Endothelial cell of umbilical vein (primary cell): ENCODE measurements around the gene CIB4. TPM values are rescaled to one million over a fixed set of nuclear protein-coding genes. Genes with fewer than 3 reads are reported as not detected.

Experiments
- BruUV-seq: library from RNA; stranded (reverse); fragments of 400-500 nt; replicated peaks from 2 replicates; lab custom pipeline; 2021; lab: Mats Ljungman, UMichigan
- CTCF ChIA-PET: fragments of 300-600, 350-600 bp; sonication (Branson Sonifier 250); formaldehyde crosslinking; loops from one replicate; lab custom pipeline; 2021; ENCODE audit warnings: antibody characterized with exemption, inconsistent platforms; lab: Charles Lee
- POLR2A ChIA-PET: fragments of 300-600, 350-600 bp; sonication (Branson Sonifier 250); formaldehyde crosslinking; loops from one replicate; lab custom pipeline; 2021; ENCODE audit warnings: antibody characterized with exemption, inconsistent platforms; lab: Charles Lee
- DNase-seq: peaks from one replicate; pipeline ENCODE4 v3.0.0-alpha.2; 2011; ENCODE audit warnings: low read depth, low spot score
- FAIRE-seq: peaks from 2 replicates; lab custom pipeline; 2011; peaks lifted over from hg19 to GRCh38; lab: Jason Lieb, UNC
- H2AFZ ChIP-seq: 2 replicates; pipeline ENCODE4 v1.6.0; 2012; ENCODE audit warnings: low read depth, low read length, control low read depth, inconsistent platforms
- H3K27ac ChIP-seq: 2 replicates; pipeline ENCODE4 v1.5.1; 2011; ENCODE audit warnings: low read depth, mild to moderate bottlenecking, control low read depth, low read length, moderate library complexity; ENCODE audit not compliant: insufficient read depth
- H3K27me3 ChIP-seq, 2 experiments: 2 replicates each; pipeline versions ENCODE4 v1.6.0 to v1.6.1; 2011; ENCODE audit warnings: low read length in 2 of 2, mixed read lengths in 1 of 2; ENCODE audit not compliant: control insufficient read depth in 2 of 2, insufficient read depth in 2 of 2
- H3K36me3 ChIP-seq, 2 experiments: 2 replicates in 1 of 2; 3 replicates in 1 of 2; pipeline ENCODE4 v1.5.1; 2011; ENCODE audit warnings: low read length in 2 of 2, mild to moderate bottlenecking in 1 of 2, moderate library complexity in 1 of 2; ENCODE audit not compliant: control insufficient read depth in 2 of 2, insufficient read depth in 2 of 2; ENCODE audit errors: extremely low read depth in 1 of 2
- H3K4me1 ChIP-seq: 3 replicates; pipeline ENCODE4 v1.5.1; 2011; ENCODE audit warnings: mild to moderate bottlenecking, low read length; ENCODE audit not compliant: control insufficient read depth, insufficient read depth; ENCODE audit errors: extremely low read depth
- H3K4me2 ChIP-seq: 2 replicates; pipeline ENCODE4 v1.6.1; 2011; ENCODE audit warnings: low read length, control low read depth, mixed read lengths; ENCODE audit not compliant: insufficient read depth
- H3K4me3 ChIP-seq, 3 experiments: fragments of 200-600 bp in 1 of 3; sonication (generic), shearing (Covaris generic) in 1 of 3; replicated peaks in 1 of 3; 2 replicates each; pipeline ENCODE4 v1.5.1; 2011 to 2016; ENCODE audit warnings: control low read depth in 3 of 3, low read length in 3 of 3, mild to moderate bottlenecking in 2 of 3, inconsistent platforms in 1 of 3, low read depth in 1 of 3, moderate library complexity in 1 of 3; ENCODE audit not compliant: insufficient read depth in 1 of 3
- H3K79me2 ChIP-seq: 2 replicates; pipeline ENCODE4 v1.6.0; 2012; ENCODE audit warnings: low read length, inconsistent platforms; ENCODE audit not compliant: control insufficient read depth, insufficient read depth
- H3K9ac ChIP-seq: replicated peaks from 2 replicates; pipeline ENCODE3; 2011; ENCODE audit warnings: low read length, control low read depth; ENCODE audit not compliant: insufficient read depth; ENCODE audit errors: extremely low read depth
- H3K9me1 ChIP-seq: replicated peaks from 3 replicates; pipeline ENCODE4 v1.6.0; 2011; ENCODE audit warnings: mild to moderate bottlenecking, low read length; ENCODE audit not compliant: control insufficient read depth, insufficient read depth; ENCODE audit errors: extremely low read depth
- H3K9me3 ChIP-seq: replicated peaks from 2 replicates; pipeline ENCODE4 v1.5.1; 2012; ENCODE audit warnings: low read length, inconsistent platforms; ENCODE audit not compliant: control insufficient read depth, insufficient read depth
- H4K20me1 ChIP-seq: replicated peaks from 2 replicates; pipeline ENCODE3; 2011; ENCODE audit warnings: mild to moderate bottlenecking, low read length; ENCODE audit not compliant: control insufficient read depth, insufficient read depth; ENCODE audit errors: extremely low read depth
- EZH2 ChIP-seq: IDR thresholded peaks from 2 replicates; pipeline ENCODE4 v1.6.1; 2012; ENCODE audit warnings: borderline replicate concordance, low read depth, mild to moderate bottlenecking, moderate library complexity, low read length, inconsistent platforms; ENCODE audit not compliant: severe bottlenecking
- FOS ChIP-seq: IDR thresholded peaks from 2 replicates; pipeline ENCODE4 v1.6.1; 2011; ENCODE audit warnings: mild to moderate bottlenecking, low read length, moderate library complexity, borderline replicate concordance; ENCODE audit not compliant: insufficient read depth
- GATA2 ChIP-seq: IDR thresholded peaks from 2 replicates; pipeline ENCODE4 v1.7.0; 2011; ENCODE audit warnings: low read depth, mild to moderate bottlenecking, moderate library complexity, mixed read lengths, low read length; ENCODE audit not compliant: insufficient read length, insufficient read depth
- JUN ChIP-seq: IDR thresholded peaks from 2 replicates; pipeline ENCODE4 v1.6.1; 2011; ENCODE audit warnings: borderline replicate concordance, low read depth; ENCODE audit not compliant: insufficient read length, insufficient read depth
- MYC ChIP-seq: IDR thresholded peaks from one replicate; pipeline ENCODE4 v1.6.1; 2011; ENCODE audit warnings: mild to moderate bottlenecking, low read depth, low read length
- POLR2A ChIP-seq: IDR thresholded peaks from 2 replicates; pipeline ENCODE4 v1.6.1; 2012; ENCODE audit warnings: low read depth, mild to moderate bottlenecking, control low read depth, low read length
- POLR2AphosphoS5 ChIP-seq: IDR thresholded peaks from 2 replicates; pipeline ENCODE4 v1.6.1; 2012; ENCODE audit warnings: low read depth, mild to moderate bottlenecking, control low read depth, low read length, moderate library complexity; ENCODE audit not compliant: insufficient read depth
- dilution Hi-C: fragments of 300-500 bp; cut with MboI; formaldehyde crosslinking; loops from one replicate; pipeline ENCODE4 v1.15.0; 2019; ENCODE audit warnings: low sequenced_read_pairs; ENCODE audit not compliant: extremely low pct_ligation_motif_present
- intact Hi-C: fragments of 100-400 bp; cut with micrococcal nuclease; formaldehyde crosslinking; loops from one replicate; pipeline ENCODE4 v1.10.0; 2022
- polyA plus RNA-seq, 4 experiments: library from polyadenylated mRNA; depleted of rRNA in 3 of 4; stranded (reverse) in 3 of 4; unstranded in 1 of 4; fragments of >200 nt; gene quantifications; 2 replicates each; pipeline versions ENCODE4 v1.2.1 to v1.2.3, GENCODE V29; 2011 to 2012; ENCODE audit warnings: missing spikeins in 1 of 4
- total RNA-seq: library from RNA; stranded (reverse); gene quantifications from 2 replicates; pipeline ENCODE4 v1.2.3, GENCODE V29; 2021
- TF ChIP-seq, protein P1 (sequence below), 2 donors: IDR thresholded peaks; 1 replicate in 1 of 2; 2 replicates in 1 of 2; pipeline ENCODE4 v1.5.1; 2011; ENCODE audit warnings: low read length in 2 of 2, mild to moderate bottlenecking in 2 of 2, moderate library complexity in 2 of 2, control low read depth in 1 of 2, inconsistent platforms in 1 of 2, low read depth in 1 of 2; ENCODE audit not compliant: insufficient read depth in 1 of 2; ENCODE audit errors: extremely low read depth in 1 of 2
- TF ChIP-seq, protein P2 (sequence below): IDR thresholded peaks from 2 replicates; pipeline ENCODE4 v1.6.1; 2011; ENCODE audit not compliant: insufficient read depth, insufficient read length

Gene CIB4
- total and polyA plus RNA-seq, 2 donors (not counting 3 experiments of a cell fraction or from before 2014, with no cell fraction given) = not detected

DNA sequence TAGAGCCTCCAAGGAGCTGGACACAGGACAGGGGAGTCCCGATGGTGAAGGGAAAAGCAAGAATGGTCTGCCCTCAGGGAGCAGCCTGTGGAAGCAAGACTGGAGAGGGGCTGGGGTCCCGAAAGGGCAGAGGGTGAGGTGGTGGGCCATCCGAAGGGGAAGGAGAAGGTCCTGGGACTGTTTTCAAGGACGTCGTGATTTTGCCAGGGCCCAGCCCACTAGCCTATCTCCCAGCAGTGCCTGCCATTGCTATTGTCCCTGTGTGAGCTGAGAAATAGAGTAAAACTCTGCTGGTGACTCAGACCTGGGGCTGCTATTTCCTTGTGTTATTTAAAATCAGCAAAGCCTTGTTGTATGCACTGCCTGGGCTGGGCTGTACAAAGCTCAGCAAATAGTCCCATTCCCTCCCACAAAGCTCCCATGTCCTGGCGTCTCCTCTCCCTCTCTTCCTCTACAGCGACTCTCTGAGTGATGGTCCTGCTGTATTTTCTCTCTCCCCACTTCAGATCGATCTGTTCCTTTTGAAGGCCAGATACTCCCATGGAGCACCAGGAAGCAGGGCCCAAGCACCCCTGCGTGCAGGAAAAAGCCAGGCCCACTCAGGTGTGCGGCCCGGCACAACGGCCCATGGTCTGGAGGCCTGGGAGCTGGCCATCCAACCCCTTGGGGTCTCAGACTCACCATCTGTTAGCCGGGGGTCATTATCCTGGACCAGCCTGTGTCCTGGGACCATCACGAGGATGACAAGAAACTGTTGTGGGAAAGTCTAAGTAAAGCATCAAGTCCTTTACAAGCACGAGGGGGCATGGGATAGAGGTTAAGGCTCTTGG lies 98.3 kb downstream of the CIB4 start:
- CTCF ChIA-PET = interaction anchor here (1.1 to 4.0 kb wide), 2 partner anchors 15 to 35 kb away, joined by 3 to 12 read pairs; no protein-coding TSS in a partner anchor
- no peaks in the 10 kb centered on the region for H3K79me2 ChIP-seq
- no peak overlapping the region for H2AFZ ChIP-seq
- no peak for DNase-seq
- no peak overlapping the region for H3K9ac ChIP-seq
- H3K4me2 ChIP-seq = no peak overlapping the region
- intact Hi-C loops (no loop called here), dilution Hi-C loops (no loop called here)
- H4K20me1 ChIP-seq = no peaks in the 10 kb centered on the region
- H3K4me3 ChIP-seq = no peak overlapping the region
- H3K27me3 ChIP-seq = peaks cover 5 to 6% of the 10 kb centered on the region in 2 experiments
- no peak for TF ChIP-seq GATA2
- TF ChIP-seq, protein P1, sequence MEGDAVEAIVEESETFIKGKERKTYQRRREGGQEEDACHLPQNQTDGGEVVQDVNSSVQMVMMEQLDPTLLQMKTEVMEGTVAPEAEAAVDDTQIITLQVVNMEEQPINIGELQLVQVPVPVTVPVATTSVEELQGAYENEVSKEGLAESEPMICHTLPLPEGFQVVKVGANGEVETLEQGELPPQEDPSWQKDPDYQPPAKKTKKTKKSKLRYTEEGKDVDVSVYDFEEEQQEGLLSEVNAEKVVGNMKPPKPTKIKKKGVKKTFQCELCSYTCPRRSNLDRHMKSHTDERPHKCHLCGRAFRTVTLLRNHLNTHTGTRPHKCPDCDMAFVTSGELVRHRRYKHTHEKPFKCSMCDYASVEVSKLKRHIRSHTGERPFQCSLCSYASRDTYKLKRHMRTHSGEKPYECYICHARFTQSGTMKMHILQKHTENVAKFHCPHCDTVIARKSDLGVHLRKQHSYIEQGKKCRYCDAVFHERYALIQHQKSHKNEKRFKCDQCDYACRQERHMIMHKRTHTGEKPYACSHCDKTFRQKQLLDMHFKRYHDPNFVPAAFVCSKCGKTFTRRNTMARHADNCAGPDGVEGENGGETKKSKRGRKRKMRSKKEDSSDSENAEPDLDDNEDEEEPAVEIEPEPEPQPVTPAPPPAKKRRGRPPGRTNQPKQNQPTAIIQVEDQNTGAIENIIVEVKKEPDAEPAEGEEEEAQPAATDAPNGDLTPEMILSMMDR (IDR thresholded peaks at IDR 0.05; ENCODE audit: extremely low read depth in 1 of 2, insufficient read depth in 1 of 2, low read depth in 1 of 2, low read length in 2 of 2) = no peak
- TF ChIP-seq, protein P2, sequence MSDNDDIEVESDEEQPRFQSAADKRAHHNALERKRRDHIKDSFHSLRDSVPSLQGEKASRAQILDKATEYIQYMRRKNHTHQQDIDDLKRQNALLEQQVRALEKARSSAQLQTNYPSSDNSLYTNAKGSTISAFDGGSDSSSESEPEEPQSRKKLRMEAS = no peak
- TF ChIP-seq FOS = no peak
- no peak for TF ChIP-seq JUN
- no peak for TF ChIP-seq POLR2A
- TF ChIP-seq POLR2AphosphoS5 = no peak
- TF ChIP-seq MYC = no peak
- no peak for TF ChIP-seq EZH2
- H3K9me3 ChIP-seq = no peaks in the 10 kb centered on the region
- FAIRE-seq = no peak
- POLR2A ChIA-PET = no interaction called here
- BruUV-seq = no TSS peak
- no peaks in the 10 kb centered on the region for H3K36me3 ChIP-seq
- H3K27ac ChIP-seq = no peak overlapping the region
- H3K9me1 ChIP-seq = no peaks in the 10 kb centered on the region
- no peaks in the 10 kb centered on the region for H3K4me1 ChIP-seq
